H1 (cell line): Measurements from ENCODE around the gene MBD3. TPM values are rescaled to one million over a fixed set of nuclear protein-coding genes. Genes with fewer than 3 reads are reported as not detected.

ENCODE experiments used
- CTCF ChIA-PET: fragments of 300-600 bp; sonication (Branson Sonifier 250); formaldehyde crosslinking; loops from one replicate; lab custom pipeline; 2021; ENCODE audit not compliant: partially characterized antibody; lab: Charles Lee
- POLR2A ChIA-PET: fragments of 300-600 bp; sonication (Branson Sonifier 250); formaldehyde crosslinking; loops from one replicate; lab custom pipeline; 2021; ENCODE audit warnings: inconsistent platforms; ENCODE audit not compliant: partially characterized antibody; lab: Charles Lee
- DNase-seq, 2 experiments: peaks; one replicate each; pipeline versions ENCODE4 v3.0.0 to v3.0.0-alpha.2; 2010 to 2022; ENCODE audit warnings: low spot score in 2 of 2, low read depth in 1 of 2, mixed read lengths in 1 of 2
- FAIRE-seq: peaks from 2 replicates; lab custom pipeline; 2011; peaks lifted over from hg19 to GRCh38; lab: Jason Lieb, UNC
- H2AFZ ChIP-seq: 2 replicates; pipeline ENCODE4 v1.8.1; 2012; ENCODE audit warnings: low read length, inconsistent platforms
- H2AK5ac ChIP-seq: 2 replicates; pipeline ENCODE4 v1.6.1; 2013; ENCODE audit warnings: low read depth, low read length
- H2BK120ac ChIP-seq: replicated peaks from 2 replicates; pipeline ENCODE3; 2013; ENCODE audit warnings: low read depth, low read length, inconsistent platforms
- H2BK12ac ChIP-seq: 2 replicates; pipeline ENCODE4 v1.6.1; 2013; ENCODE audit warnings: low read depth, low read length
- H2BK15ac ChIP-seq: 2 replicates; pipeline ENCODE4 v1.6.1; 2013; ENCODE audit warnings: low read length
- H2BK20ac ChIP-seq: 2 replicates; pipeline ENCODE4 v1.6.1; 2013; ENCODE audit warnings: low read length
- H2BK5ac ChIP-seq: 2 replicates; pipeline ENCODE4 v1.6.1; 2013; ENCODE audit warnings: low read depth, low read length
- H3K14ac ChIP-seq: 2 replicates; pipeline ENCODE4 v1.6.1; 2013; ENCODE audit warnings: inconsistent platforms; ENCODE audit not compliant: insufficient read length
- H3K18ac ChIP-seq: 2 replicates; pipeline ENCODE4 v1.6.1; 2013; ENCODE audit warnings: low read length; ENCODE audit errors: extremely low read depth
- H3K23ac ChIP-seq: 2 replicates; pipeline ENCODE4 v1.6.1; 2013; ENCODE audit warnings: inconsistent platforms; ENCODE audit not compliant: insufficient read length
- H3K23me2 ChIP-seq: 2 replicates; pipeline ENCODE4 v1.6.1; 2013; ENCODE audit warnings: low read depth, low read length
- H3K27ac ChIP-seq: 2 replicates; pipeline ENCODE4 v1.6.1; 2011; ENCODE audit warnings: low read depth, low read length, inconsistent platforms
- H3K27me3 ChIP-seq, 4 experiments: replicated peaks in 1 of 4; 1 replicate in 1 of 4; 2 replicates in 3 of 4; pipeline versions ENCODE4 v1.6.1 to v1.8.1; 2011 to 2013; ENCODE audit warnings: low read length in 3 of 4, mild to moderate bottlenecking in 3 of 4, inconsistent platforms in 2 of 4, mixed read lengths in 2 of 4, moderate library complexity in 1 of 4; ENCODE audit not compliant: control insufficient read depth in 3 of 4, insufficient read depth in 3 of 4; ENCODE audit errors: extremely low read depth in 1 of 4
- H3K36me3 ChIP-seq, 4 experiments: 2 replicates each; pipeline versions ENCODE4 v1.6.1 to v1.8.1; 2011 to 2013; ENCODE audit warnings: mild to moderate bottlenecking in 4 of 4, low read length in 3 of 4, moderate library complexity in 2 of 4, control low read depth in 1 of 4, inconsistent platforms in 1 of 4; ENCODE audit not compliant: insufficient read depth in 4 of 4, control insufficient read depth in 2 of 4
- H3K4ac ChIP-seq: replicated peaks from 2 replicates; pipeline ENCODE3; 2013; ENCODE audit warnings: low read length, low read depth, mixed read lengths, inconsistent platforms; ENCODE audit not compliant: insufficient read length
- H3K4me1 ChIP-seq, 4 experiments: replicated peaks in 1 of 4; 1 replicate in 1 of 4; 2 replicates in 3 of 4; pipeline versions ENCODE4 v1.6.1 to v1.8.1; 2011 to 2013; ENCODE audit warnings: low read length in 3 of 4, inconsistent platforms in 2 of 4, mixed read lengths in 1 of 4; ENCODE audit not compliant: insufficient read depth in 4 of 4, control insufficient read depth in 3 of 4
- H3K4me2 ChIP-seq, 2 experiments: 2 replicates each; pipeline versions ENCODE4 v1.6.1 to v1.8.1; 2011 to 2013; ENCODE audit warnings: low read depth in 2 of 2, low read length in 2 of 2, control low read depth in 1 of 2, inconsistent platforms in 1 of 2, mild to moderate bottlenecking in 1 of 2; ENCODE audit not compliant: insufficient read depth in 1 of 2
- H3K4me3 ChIP-seq, 4 experiments: fragments of 200-600, 300-600 bp in 1 of 4; sonication (generic), shearing (Covaris generic), sonication (Bioruptor Twin) in 1 of 4; 2 replicates each; pipeline versions ENCODE4 v1.5.1 to v1.8.1; 2011 to 2016; ENCODE audit warnings: low read length in 4 of 4, low read depth in 3 of 4, control low read depth in 2 of 4, inconsistent platforms in 2 of 4, mild to moderate bottlenecking in 2 of 4, mixed read lengths in 1 of 4, moderate library complexity in 1 of 4; ENCODE audit not compliant: insufficient read depth in 2 of 4; ENCODE audit errors: extremely low read depth in 1 of 4
- H3K56ac ChIP-seq: replicated peaks from 2 replicates; pipeline ENCODE3; 2013; ENCODE audit warnings: low read depth, mild to moderate bottlenecking, mixed read lengths, low read length, inconsistent platforms; ENCODE audit not compliant: insufficient read length
- H3K79me1 ChIP-seq: 2 replicates; pipeline ENCODE4 v1.6.1; 2013; ENCODE audit warnings: low read depth, low read length, control low read depth
- H3K79me2 ChIP-seq, 2 experiments: 2 replicates each; pipeline versions ENCODE4 v1.6.1 to v1.8.1; 2012 to 2013; ENCODE audit warnings: low read length in 2 of 2, mild to moderate bottlenecking in 2 of 2, inconsistent platforms in 1 of 2; ENCODE audit not compliant: insufficient read depth in 2 of 2, control insufficient read depth in 1 of 2
- H3K9ac ChIP-seq, 4 experiments: replicated peaks in 1 of 4; 1 replicate in 1 of 4; 2 replicates in 3 of 4; pipeline versions ENCODE4 v1.6.1 to v1.8.1; 2011 to 2013; ENCODE audit warnings: low read depth in 3 of 4, low read length in 3 of 4, control low read depth in 2 of 4, mild to moderate bottlenecking in 2 of 4, moderate library complexity in 2 of 4, inconsistent platforms in 1 of 4; ENCODE audit errors: extremely low read depth in 1 of 4
- H3K9me3 ChIP-seq, 2 experiments: 2 replicates each; pipeline versions ENCODE4 v1.6.1 to v1.8.1; 2012 to 2013; ENCODE audit warnings: mild to moderate bottlenecking in 2 of 2, moderate library complexity in 2 of 2, control low read depth in 1 of 2, inconsistent platforms in 1 of 2, low read depth in 1 of 2, low read length in 1 of 2, mixed read lengths in 1 of 2; ENCODE audit not compliant: insufficient read depth in 2 of 2
- H4K20me1 ChIP-seq, 2 experiments: replicated peaks in 1 of 2; 2 replicates each; pipeline versions ENCODE3 to v1.8.1; 2011 to 2013; ENCODE audit warnings: inconsistent platforms in 2 of 2, low read length in 2 of 2, mild to moderate bottlenecking in 1 of 2; ENCODE audit not compliant: insufficient read depth in 2 of 2, control insufficient read depth in 1 of 2
- H4K5ac ChIP-seq: 2 replicates; pipeline ENCODE4 v1.6.1; 2013; ENCODE audit warnings: low read length, low read depth, mixed read lengths, inconsistent platforms; ENCODE audit not compliant: insufficient read length
- H4K8ac ChIP-seq: 2 replicates; pipeline ENCODE4 v1.8.0; 2013; ENCODE audit warnings: mild to moderate bottlenecking, moderate library complexity, low read length, inconsistent platforms; ENCODE audit not compliant: insufficient read depth; ENCODE audit errors: extremely low read depth
- H4K91ac ChIP-seq: replicated peaks from 2 replicates; pipeline ENCODE3; 2013; ENCODE audit warnings: low read length, mixed read lengths, inconsistent platforms; ENCODE audit not compliant: insufficient read length
- ASH2L ChIP-seq: fragments of 200-600, 300-600 bp; sonication (generic); IDR thresholded peaks from one replicate; pipeline ENCODE4 v1.7.1; 2017; ENCODE audit warnings: low read length
- EP300 ChIP-seq, 2 experiments: IDR thresholded peaks; 1 replicate in 1 of 2; 2 replicates in 1 of 2; pipeline ENCODE4 v1.6.1; 2011 to 2012; ENCODE audit warnings: low read depth in 2 of 2, low read length in 2 of 2, mild to moderate bottlenecking in 2 of 2, borderline replicate concordance in 1 of 2, inconsistent platforms in 1 of 2, moderate library complexity in 1 of 2
- RXRA ChIP-seq: IDR thresholded peaks from 2 replicates; pipeline ENCODE4 v1.6.1; 2011; ENCODE audit warnings: low read depth, mild to moderate bottlenecking, low read length, moderate library complexity; ENCODE audit not compliant: insufficient read depth
- TAF1 ChIP-seq: IDR thresholded peaks from 2 replicates; pipeline ENCODE4 v1.6.1; 2011; ENCODE audit warnings: mild to moderate bottlenecking, low read depth, low read length
- ZNF274 ChIP-seq: IDR thresholded peaks from 2 replicates; pipeline ENCODE4 v1.7.0; 2012; ENCODE audit warnings: low read length, borderline replicate concordance; ENCODE audit errors: extremely low read depth
- WGBS, 2 experiments: shearing (Covaris generic) in 1 of 2; methylation state at CpG; one replicate each; pipeline versions ENCODE4 v1.1.6 to v1.1.7; 2013 to 2015; ENCODE audit warnings: low lambda C conversion rate in 2 of 2, mixed read lengths in 2 of 2, inconsistent platforms in 1 of 2, low coverage in 1 of 2, missing lambda C conversion rate in 1 of 2; ENCODE audit not compliant: insufficient replicate concordance in 2 of 2, insufficient coverage in 1 of 2, insufficient read length in 1 of 2; ENCODE audit errors: extremely low coverage in 1 of 2, missing lambda C conversion rate in 1 of 2; 5-methylcytosine and 5-hydroxymethylcytosine counted together
- polyA plus RNA-seq, 7 experiments: library from polyadenylated mRNA; depleted of rRNA in 3 of 7; stranded (reverse) in 5 of 7; unstranded in 2 of 7; fragments of >200 nt in 5 of 7; fragments of 200-250 nt in 2 of 7; gene quantifications; 1 replicate in 5 of 7; 2 replicates in 1 of 7; 4 replicates in 1 of 7; pipeline versions ENCODE4 v1.2.1 to v1.2.3, GENCODE V29; 2011 to 2013; ENCODE audit warnings: missing spikeins in 2 of 7, mixed read lengths in 2 of 7
- total RNA-seq: library from RNA; stranded (reverse); fragmentation: NEBNext Ultra II Directional; extraction: Animal tissue kit (Norgen Biotek cat#: 25700); gene quantifications from 2 replicates; pipeline ENCODE4 v1.2.1, GENCODE V29; 2021

Gene MBD3
- total and polyA plus RNA-seq, 2 of the 8 experiments (the other 6 are each of a cell fraction or from before 2014, with no cell fraction given): 88.2 to 110 TPM

DNA sequence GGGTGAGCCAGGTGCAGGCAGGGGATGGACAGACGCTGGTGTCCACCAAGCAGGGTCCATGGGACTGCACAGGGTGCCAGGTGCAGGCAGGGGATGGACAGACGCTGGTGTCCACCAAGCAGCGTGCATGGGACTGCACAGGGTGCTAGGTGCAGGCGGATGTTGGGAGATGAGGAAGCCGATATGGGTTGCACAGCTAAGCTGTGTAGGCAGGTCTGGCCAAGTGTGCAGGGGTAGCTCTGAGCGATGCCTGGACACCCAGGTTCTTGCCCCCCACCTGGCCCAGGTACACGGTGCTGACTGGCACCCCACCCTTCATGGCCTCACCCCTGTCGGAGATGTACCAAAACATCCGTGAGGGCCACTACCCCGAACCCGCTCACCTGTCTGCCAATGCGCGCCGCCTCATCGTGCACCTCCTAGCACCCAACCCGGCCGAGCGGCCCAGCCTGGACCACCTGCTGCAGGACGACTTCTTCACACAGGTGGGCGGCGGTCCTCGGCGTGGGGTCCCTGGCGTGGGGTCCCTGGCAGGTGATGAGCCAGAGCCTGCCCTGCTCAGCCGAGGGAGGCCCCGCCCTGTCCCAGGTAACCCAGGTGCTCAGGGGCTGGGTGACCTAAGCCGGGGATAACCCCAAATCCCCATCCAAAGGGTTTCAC, 64.9 kb downstream of the MBD3 start:
- H3K27me3 ChIP-seq: peaks cover 19 to 29% (median 28%) of the 10 kb centered on the region in 4 experiments

More for the DNA sequence above, 64.9 kb downstream of the MBD3 start:
- Histone ChIP-seq H4K5ac (no peak overlapping the region), H2BK20ac (no peak overlapping the region), H4K20me1 (peaks cover 8 to 15% of the 10 kb centered on the region in 2 experiments), H4K91ac (no peak overlapping the region), H3K4me3 (no peak overlapping the region), H3K14ac (no peak overlapping the region), H3K36me3 (no peaks in the 10 kb centered on the region; a peak in 1 of 8 replicates), H3K79me1 (no peaks in the 10 kb centered on the region), H2BK12ac (no peak overlapping the region), H2BK15ac (no peak overlapping the region), H4K8ac (no peak overlapping the region), H3K27ac (no peak overlapping the region), H2AFZ (no peak overlapping the region)
- peak in 1 of 2 experiments; percentile 42 for DNase-seq
- WGBS, 2 experiments: 94% methylated on average over 23 of the region's 27 CpGs; no CpG with 5 or more reads in 1 of the 2 experiments
- TF ChIP-seq ASH2L (no peak), ZNF274 (no peak), RXRA (no peak), TAF1 (no peak), EP300 (IDR thresholded peaks at IDR 0.05; ENCODE audit: borderline replicate concordance in 1 of 2, low read depth in 2 of 2, low read length in 2 of 2) (no peak)
- TF ChIP-seq, all 59 proteins: peak for 0
- H2BK120ac ChIP-seq: no peak overlapping the region
- H3K23me2 ChIP-seq: peaks cover 8% of the 10 kb centered on the region; the same call in 1 of the 2 replicates
- H3K18ac ChIP-seq: no peak overlapping the region
- no peak overlapping the region for H3K4me2 ChIP-seq
- CTCF ChIA-PET: no interaction called here
- no peak overlapping the region for H3K4ac ChIP-seq
- H2AK5ac ChIP-seq: no peak overlapping the region
- H3K79me2 ChIP-seq: no peaks in the 10 kb centered on the region
- H3K56ac ChIP-seq: no peak overlapping the region
- H3K9ac ChIP-seq: no peak overlapping the region
- FAIRE-seq: no peak
- POLR2A ChIA-PET: no interaction called here
- H2BK5ac ChIP-seq: no peak overlapping the region
- H3K23ac ChIP-seq: no peak overlapping the region
- H3K9me3 ChIP-seq: no peaks in the 10 kb centered on the region
- H3K4me1 ChIP-seq: peaks cover 0 to 3% (median 1%) of the 10 kb centered on the region in 4 experiments; a peak in 3 of 7 replicates
